IMR-90 (cell line): ENCODE data around the gene SPP2. TPM values are rescaled to one million over a fixed set of nuclear protein-coding genes. Genes with fewer than 3 reads are reported as not detected.

Source experiments
- ATAC-seq: fragments of 200-7000 bp; cut with Tn5 transposase; 2 replicates; pipeline ENCODE4 v1.9.1; 2020; ENCODE audit warnings: low read depth, mild to moderate bottlenecking, moderate library complexity
- BruUV-seq: library from RNA; stranded (reverse); fragments of 400-500 nt; replicated peaks from 2 replicates; lab custom pipeline; 2021; lab: Mats Ljungman, UMichigan
- CTCF ChIA-PET: fragments of 300-600 bp; formaldehyde crosslinking; extraction: SDS; loops from one replicate; lab custom pipeline; 2021; ENCODE audit warnings: antibody characterized with exemption; lab: Yijun Ruan, JAX
- POLR2A ChIA-PET: fragments of 300-600 bp; sonication (Branson Sonifier 250); formaldehyde crosslinking; loops from one replicate; lab custom pipeline; 2022; ENCODE audit warnings: antibody characterized with exemption; ENCODE audit not compliant: unreplicated experiment; lab: Charles Lee
- DNase-seq: peaks from one replicate; pipeline ENCODE4 v3.0.0; 2013
- H2AFZ ChIP-seq: replicated peaks from 2 replicates; pipeline ENCODE3; 2013; ENCODE audit warnings: low read length, mild to moderate bottlenecking; ENCODE audit not compliant: poor library complexity
- H2AK5ac ChIP-seq: 2 replicates; pipeline ENCODE4 v1.6.1; 2013; ENCODE audit warnings: low read depth, low read length, inconsistent platforms
- H2AK9ac ChIP-seq: replicated peaks from 2 replicates; pipeline ENCODE3; 2013; ENCODE audit warnings: mild to moderate bottlenecking, low read depth, low read length, moderate library complexity; ENCODE audit not compliant: poor library complexity
- H2BK120ac ChIP-seq: 2 replicates; pipeline ENCODE4 v1.6.1; 2013; ENCODE audit warnings: low read depth, low read length, inconsistent platforms
- H2BK15ac ChIP-seq: 3 replicates; pipeline ENCODE4 v1.6.1; 2013; ENCODE audit warnings: low read depth, low read length, inconsistent platforms
- H2BK20ac ChIP-seq: 2 replicates; pipeline ENCODE4 v1.6.1; 2013; ENCODE audit warnings: low read depth, mild to moderate bottlenecking, inconsistent platforms, low read length, moderate library complexity
- H2BK5ac ChIP-seq: 2 replicates; pipeline ENCODE4 v1.6.1; 2013; ENCODE audit warnings: mild to moderate bottlenecking, low read depth, low read length, inconsistent platforms; ENCODE audit not compliant: poor library complexity, severe bottlenecking
- H3K14ac ChIP-seq: replicated peaks from 2 replicates; pipeline ENCODE4 v1.6.1; 2013; ENCODE audit warnings: low read depth, low read length, inconsistent platforms
- H3K18ac ChIP-seq: 2 replicates; pipeline ENCODE4 v1.6.1; 2013; ENCODE audit warnings: low read depth, low read length, control low read depth
- H3K23ac ChIP-seq: 2 replicates; pipeline ENCODE4 v1.6.1; 2013; ENCODE audit warnings: low read depth, low read length, inconsistent platforms
- H3K27ac ChIP-seq: 2 replicates; pipeline ENCODE4 v1.5.1; 2013; ENCODE audit warnings: mild to moderate bottlenecking, control low read depth, low read length; ENCODE audit not compliant: insufficient read depth
- H3K27me3 ChIP-seq: 2 replicates; pipeline ENCODE4 v1.6.1; 2013; ENCODE audit warnings: low read length; ENCODE audit not compliant: control insufficient read depth, insufficient read depth
- H3K36me3 ChIP-seq: 2 replicates; pipeline ENCODE4 v1.6.1; 2013; ENCODE audit warnings: low read length, mixed read lengths; ENCODE audit not compliant: control insufficient read depth, insufficient read depth
- H3K4ac ChIP-seq: 2 replicates; pipeline ENCODE4 v1.6.1; 2013; ENCODE audit warnings: low read depth, low read length, inconsistent platforms
- H3K4me1 ChIP-seq: 2 replicates; pipeline ENCODE4 v1.6.1; 2013; ENCODE audit warnings: low read length, mixed read lengths; ENCODE audit not compliant: control insufficient read depth, insufficient read depth
- H3K4me2 ChIP-seq: 2 replicates; pipeline ENCODE4 v1.6.1; 2013; ENCODE audit warnings: low read depth, mild to moderate bottlenecking, control low read depth, low read length, moderate library complexity
- H3K4me3 ChIP-seq: 2 replicates; pipeline ENCODE4 v1.5.1; 2013; ENCODE audit warnings: low read depth, mild to moderate bottlenecking, control low read depth, low read length, moderate library complexity; ENCODE audit not compliant: insufficient read depth
- H3K56ac ChIP-seq: 2 replicates; pipeline ENCODE4 v1.6.1; 2013; ENCODE audit warnings: low read length, inconsistent platforms; ENCODE audit not compliant: insufficient read depth; ENCODE audit errors: extremely low read depth
- H3K79me1 ChIP-seq, 2 experiments: 2 replicates each; pipeline ENCODE4 v1.6.1; 2013; ENCODE audit warnings: low read length in 2 of 2, inconsistent platforms in 1 of 2, low read depth in 1 of 2
- H3K9ac ChIP-seq: 2 replicates; pipeline ENCODE4 v1.6.1; 2013; ENCODE audit warnings: low read depth, low read length, control low read depth
- H3K9me1 ChIP-seq: 2 replicates; pipeline ENCODE4 v1.6.1; 2013; ENCODE audit warnings: low read length, inconsistent platforms; ENCODE audit not compliant: insufficient read depth
- H3K9me3 ChIP-seq: 2 replicates; pipeline ENCODE4 v1.6.1; 2013; ENCODE audit warnings: low read length; ENCODE audit not compliant: control insufficient read depth, insufficient read depth
- H4K20me1 ChIP-seq: 2 replicates; pipeline ENCODE4 v1.6.1; 2013; ENCODE audit warnings: low read length, inconsistent platforms; ENCODE audit not compliant: insufficient read depth
- H4K5ac ChIP-seq: 2 replicates; pipeline ENCODE4 v1.6.1; 2013; ENCODE audit warnings: mild to moderate bottlenecking, low read depth, low read length, control low read depth
- H4K8ac ChIP-seq, 2 experiments: 2 replicates each; pipeline ENCODE4 v1.6.1; 2013; ENCODE audit warnings: low read depth in 2 of 2, low read length in 2 of 2, control low read depth in 1 of 2, inconsistent platforms in 1 of 2
- H4K91ac ChIP-seq: 2 replicates; pipeline ENCODE4 v1.6.1; 2013; ENCODE audit warnings: low read depth, low read length, inconsistent platforms; ENCODE audit not compliant: insufficient read depth
- CHD1 ChIP-seq: IDR thresholded peaks from 2 replicates; pipeline ENCODE4 v1.6.1; 2012; ENCODE audit warnings: low read depth, low read length, improper control_type of control experiment
- CTCF ChIP-seq: conservative IDR thresholded peaks from 2 replicates; pipeline ENCODE4 v1.5.1; 2012; ENCODE audit warnings: mild to moderate bottlenecking, low read depth, low read length, improper control_type of control experiment
- FOS ChIP-seq: fragments of 150-350 bp; IDR thresholded peaks from 2 replicates; pipeline ENCODE4 v1.6.1; 2016; ENCODE audit warnings: low read depth, low read length
- MAFK ChIP-seq: IDR thresholded peaks from 2 replicates; pipeline ENCODE4 v1.6.1; 2012; ENCODE audit warnings: low read depth, low read length, improper control_type of control experiment
- MAZ ChIP-seq: IDR thresholded peaks from 2 replicates; pipeline ENCODE4 v1.6.1; 2012; ENCODE audit warnings: low read depth, mild to moderate bottlenecking, low read length, improper control_type of control experiment, moderate library complexity, borderline replicate concordance
- POLR2A ChIP-seq: IDR thresholded peaks from 2 replicates; pipeline ENCODE4 v1.6.1; 2012; ENCODE audit warnings: mild to moderate bottlenecking, low read depth, low read length
- RAD21 ChIP-seq: IDR thresholded peaks from 2 replicates; pipeline ENCODE4 v1.6.1; 2012; ENCODE audit warnings: low read length, improper control_type of control experiment
- RCOR1 ChIP-seq: IDR thresholded peaks from 2 replicates; pipeline ENCODE4 v1.6.1; 2012; ENCODE audit warnings: mild to moderate bottlenecking, low read length, improper control_type of control experiment; ENCODE audit not compliant: insufficient replicate concordance
- RFX5 ChIP-seq: IDR thresholded peaks from 2 replicates; pipeline ENCODE4 v1.8.0; 2012; ENCODE audit warnings: low read depth, mild to moderate bottlenecking, low read length, moderate library complexity
- WGBS, 2 experiments: methylation state at CpG; one replicate each; pipeline versions ENCODE4 v1.1.5 to v1.1.7; 2013; ENCODE audit warnings: missing lambda C conversion rate in 2 of 2; ENCODE audit not compliant: insufficient read length in 1 of 2; ENCODE audit errors: extremely low coverage in 2 of 2; 5-methylcytosine and 5-hydroxymethylcytosine counted together
- dilution Hi-C: fragments of 300-500 bp; cut with HindIII; formaldehyde crosslinking; loops from one replicate; pipeline ENCODE4 v1.14.3; 2018; ENCODE audit warnings: low sequenced_read_pairs; ENCODE audit not compliant: unreplicated experiment
- in situ Hi-C: fragments of 300-500 bp; cut with MboI; formaldehyde crosslinking; loops from 3 replicates; pipeline ENCODE4 v1.14.3; 2019; ENCODE audit warnings: low sequenced_read_pairs, inconsistent platforms, mixed read lengths
- intact Hi-C: fragments of 100-400 bp; cut with micrococcal nuclease; formaldehyde crosslinking; loops from 2 replicates; pipeline ENCODE4 v1.10.0; 2022
- polyA plus RNA-seq, 3 experiments: library from polyadenylated mRNA; depleted of rRNA; stranded (reverse); fragments of >200 nt; gene quantifications; 2 replicates each; pipeline ENCODE4 v1.2.3, GENCODE V29; 2012; ENCODE audit warnings: low replicate concordance in 1 of 3
- total RNA-seq: library from RNA; depleted of rRNA; stranded (reverse); fragments of >200 nt; gene quantifications from 2 replicates; pipeline ENCODE4 v1.2.3, GENCODE V29; 2012
- TF ChIP-seq, protein P1 (sequence below): fragments of 150-350 bp; IDR thresholded peaks from 2 replicates; pipeline ENCODE4 v1.6.1; 2017; ENCODE audit warnings: mild to moderate bottlenecking, antibody characterized with exemption, low read length, low read depth
- TF ChIP-seq, protein P2 (sequence below): fragments of 150-350 bp; IDR thresholded peaks from 2 replicates; pipeline ENCODE4 v1.6.1; 2016; ENCODE audit warnings: low read depth, mild to moderate bottlenecking, low read length, moderate library complexity, borderline replicate concordance

Gene SPP2
- total and polyA plus RNA-seq, 2 of the 4 experiments (the other 2 are of a cell fraction): not detected

- intact Hi-C loops: no loop called here
- Histone ChIP-seq H2BK15ac (no peak overlapping the region), H2AFZ (no peak overlapping the region), H3K14ac (no peak overlapping the region), H3K9ac (no peak overlapping the region), H3K18ac (no peak overlapping the region), H3K27ac (no peak overlapping the region), H3K4me1 (no peaks in the 10 kb centered on the region), H3K4ac (no peak overlapping the region), H3K23ac (no peak overlapping the region), H2BK5ac (no peak overlapping the region), H4K8ac (no peak overlapping the region), H3K4me3 (no peak overlapping the region), H2BK120ac (no peak overlapping the region), H4K20me1 (no peaks in the 10 kb centered on the region), H2AK5ac (no peak overlapping the region), H3K9me3 (no peaks in the 10 kb centered on the region; the same call in 1 of the 2 replicates), H3K9me1 (no peaks in the 10 kb centered on the region), H3K36me3 (no peaks in the 10 kb centered on the region), H3K79me1 (no peaks in the 10 kb centered on the region), H4K91ac (no peak overlapping the region), H3K27me3 (peaks cover 3% of the 10 kb centered on the region), H4K5ac (no peak overlapping the region), H2AK9ac (no peak overlapping the region), H2BK20ac (no peak overlapping the region), H3K4me2 (no peak overlapping the region), H3K56ac (no peak overlapping the region)
- dilution Hi-C loops: no loop called here
- no peak for TF ChIP-seq MAZ
- no peak for TF ChIP-seq POLR2A
- no peak for TF ChIP-seq RCOR1
- no peak for TF ChIP-seq RFX5
- no peak for TF ChIP-seq RAD21
- TF ChIP-seq CHD1: no peak
- no peak for TF ChIP-seq CTCF
- TF ChIP-seq, protein P1, sequence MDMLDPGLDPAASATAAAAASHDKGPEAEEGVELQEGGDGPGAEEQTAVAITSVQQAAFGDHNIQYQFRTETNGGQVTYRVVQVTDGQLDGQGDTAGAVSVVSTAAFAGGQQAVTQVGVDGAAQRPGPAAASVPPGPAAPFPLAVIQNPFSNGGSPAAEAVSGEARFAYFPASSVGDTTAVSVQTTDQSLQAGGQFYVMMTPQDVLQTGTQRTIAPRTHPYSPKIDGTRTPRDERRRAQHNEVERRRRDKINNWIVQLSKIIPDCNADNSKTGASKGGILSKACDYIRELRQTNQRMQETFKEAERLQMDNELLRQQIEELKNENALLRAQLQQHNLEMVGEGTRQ: no peak
- no peak for TF ChIP-seq MAFK
- no peak for TF ChIP-seq FOS
- TF ChIP-seq, protein P2, sequence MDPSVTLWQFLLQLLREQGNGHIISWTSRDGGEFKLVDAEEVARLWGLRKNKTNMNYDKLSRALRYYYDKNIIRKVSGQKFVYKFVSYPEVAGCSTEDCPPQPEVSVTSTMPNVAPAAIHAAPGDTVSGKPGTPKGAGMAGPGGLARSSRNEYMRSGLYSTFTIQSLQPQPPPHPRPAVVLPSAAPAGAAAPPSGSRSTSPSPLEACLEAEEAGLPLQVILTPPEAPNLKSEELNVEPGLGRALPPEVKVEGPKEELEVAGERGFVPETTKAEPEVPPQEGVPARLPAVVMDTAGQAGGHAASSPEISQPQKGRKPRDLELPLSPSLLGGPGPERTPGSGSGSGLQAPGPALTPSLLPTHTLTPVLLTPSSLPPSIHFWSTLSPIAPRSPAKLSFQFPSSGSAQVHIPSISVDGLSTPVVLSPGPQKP: no peak
- in situ Hi-C loops: no loop called here
- DNase-seq (no peak), ATAC-seq (no peak)
- ChIA-PET POLR2A (no interaction called here), CTCF (no interaction called here)
- no TSS peak for BruUV-seq
- WGBS, 2 experiments: no CpG with 5 or more reads among the region's 8 CpGs
Observed at GRCh38 chr2:234109321-234109720, 58.8 kb downstream of the SPP2 start.
